NCI-H128 (cell line): ENCODE results near the gene FARS2.
"Not testable (repeated sequence)": the region's sequence is repeated elsewhere in the genome, so short reads cannot be mapped to it uniquely, and the experiment has no call there.

Source experiments
- DNase-seq: peaks from one replicate; lab custom pipeline; 2025; ENCODE audit not compliant: unreplicated experiment; lab: John Stamatoyannopoulos, UW

FARS2 gene

DNA sequence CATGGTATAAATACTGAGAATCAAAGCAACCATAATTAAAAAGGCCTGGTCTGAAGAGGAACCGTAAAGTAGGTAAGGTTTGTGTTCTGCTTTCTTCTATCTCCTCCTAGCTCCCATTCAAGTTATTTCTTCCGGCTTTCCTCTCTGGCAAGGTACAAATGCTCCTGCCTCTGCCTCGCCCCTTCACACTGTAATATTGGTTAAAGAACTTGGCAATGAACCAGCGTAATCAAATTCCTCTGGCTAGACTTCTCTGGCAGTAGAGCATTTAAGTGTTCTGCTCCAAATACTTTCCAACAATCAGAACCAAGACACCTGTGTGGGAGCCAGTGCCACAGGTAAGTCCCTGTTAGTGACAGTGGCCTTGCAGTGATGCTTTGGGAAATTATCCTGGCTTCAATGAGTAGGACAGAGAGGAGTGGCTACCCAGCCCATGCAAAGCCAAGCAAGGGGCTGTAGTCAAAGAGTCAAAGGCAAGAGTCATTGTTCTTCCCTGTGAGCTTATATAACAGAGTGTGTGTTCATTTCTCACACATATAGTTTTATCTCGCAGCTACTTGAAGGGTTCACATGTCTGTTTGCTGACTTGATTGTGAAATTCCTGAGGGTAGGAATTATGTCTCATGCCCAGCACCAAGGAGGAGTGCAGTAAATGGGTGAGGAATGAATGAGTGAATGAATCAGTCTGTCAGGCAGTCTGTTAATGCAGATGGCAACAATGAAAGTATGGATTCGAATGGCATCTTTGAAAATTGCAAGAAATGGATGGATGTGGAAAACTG, 416.1 kb downstream of the FARS2 start:
- DNase-seq, result no peak

DNA sequence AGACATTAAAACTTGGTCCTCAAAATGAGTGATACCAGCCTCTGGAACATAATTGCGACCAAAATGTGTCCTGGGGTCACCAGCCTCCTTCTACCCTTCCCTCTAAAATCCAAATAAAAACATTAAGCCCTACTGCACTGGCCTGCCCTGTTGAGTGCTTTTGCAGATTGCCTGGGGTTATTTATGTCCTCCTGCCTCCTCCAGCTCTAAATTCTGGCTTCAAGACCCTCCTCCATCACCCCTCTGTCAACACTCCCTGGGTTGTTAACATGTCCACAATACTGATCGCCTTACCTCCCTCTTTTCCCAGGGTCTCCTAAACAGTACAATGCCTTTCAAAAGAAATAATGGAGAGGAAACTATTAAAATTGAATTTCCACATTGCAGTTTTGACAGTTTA, 418.0 kb downstream of the FARS2 start:
- no peak for DNase-seq

DNA sequence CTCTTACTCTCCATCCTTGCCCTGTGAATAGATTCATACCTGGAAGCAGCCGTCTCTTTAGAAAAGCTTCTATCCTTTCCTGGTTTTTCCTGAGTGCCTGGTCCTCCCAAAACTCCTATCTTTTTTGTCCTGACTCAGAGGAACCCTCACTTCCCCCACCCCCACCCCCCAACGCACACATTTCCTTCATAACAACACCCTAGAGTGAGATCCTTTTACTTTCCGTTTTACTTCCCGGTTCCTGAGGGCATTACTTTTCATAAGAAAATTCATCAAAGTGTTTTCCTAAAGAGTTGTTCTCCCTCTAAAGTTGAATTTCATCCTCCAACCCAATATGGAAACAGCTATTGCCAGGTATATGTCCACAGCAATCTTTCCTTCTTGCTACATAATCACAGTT, 418.4 kb downstream of the FARS2 start:
- no peak for DNase-seq

DNA sequence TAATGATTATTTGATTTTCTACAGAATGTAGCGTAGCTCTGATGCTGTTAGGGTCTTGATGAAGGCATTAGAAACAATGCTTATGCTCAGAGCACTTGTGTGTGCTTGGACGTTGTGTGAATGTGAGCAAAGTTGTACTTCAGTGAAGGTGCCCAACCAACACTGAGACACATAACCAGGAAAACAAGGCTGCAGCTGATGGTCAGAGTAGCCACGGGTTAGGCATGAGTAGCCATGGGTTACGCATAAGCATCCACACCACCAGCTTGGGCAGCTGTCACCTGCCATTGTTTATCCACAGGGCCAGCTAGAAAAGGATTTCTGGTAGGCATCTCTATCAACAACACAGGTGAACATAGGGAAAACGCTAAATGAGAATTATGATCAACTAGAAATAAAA, 418.8 kb downstream of the FARS2 start:
- DNase-seq, result no peak

DNA sequence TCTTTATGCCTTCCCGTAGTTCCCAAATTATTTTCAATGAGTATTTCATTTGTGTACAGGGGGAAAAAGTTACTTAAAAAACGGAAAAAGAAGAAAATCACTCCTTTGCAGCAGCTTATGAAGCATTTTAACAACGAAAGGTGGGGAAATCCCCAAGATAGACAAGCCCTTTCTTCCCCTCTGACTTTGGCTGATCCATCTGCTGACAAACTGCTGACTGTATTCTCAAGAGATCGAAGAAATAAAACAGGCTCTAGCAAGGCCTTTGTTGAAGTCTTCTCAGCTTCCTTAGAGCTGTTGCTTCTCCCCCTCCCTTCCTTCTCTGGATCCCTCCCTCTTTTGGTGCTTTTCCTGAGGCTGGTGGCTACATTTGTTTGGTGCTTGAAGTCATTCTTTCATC, 420.2 kb downstream of the FARS2 start:
- no peak for DNase-seq

DNA sequence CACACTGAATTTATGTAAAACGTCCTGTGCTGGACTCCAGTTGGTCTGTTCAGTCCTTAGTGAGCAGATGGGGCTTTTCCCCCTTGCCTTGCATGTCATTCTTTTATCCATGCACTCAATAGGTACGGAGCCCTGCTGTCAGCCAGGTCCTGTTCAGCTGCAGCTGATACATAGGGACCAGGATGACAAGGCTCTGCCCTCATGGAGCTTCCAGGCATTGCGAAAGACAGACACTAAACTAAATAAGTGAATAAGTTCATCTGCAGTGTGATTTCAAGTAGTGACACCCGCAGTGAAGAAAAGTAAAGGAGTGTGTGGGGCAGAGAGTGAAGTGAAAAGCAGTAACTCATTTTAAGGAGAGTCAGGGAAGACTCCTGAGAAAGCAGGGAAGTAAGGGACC, 421.2 kb downstream of the FARS2 start:
- DNase-seq, result no peak

DNA sequence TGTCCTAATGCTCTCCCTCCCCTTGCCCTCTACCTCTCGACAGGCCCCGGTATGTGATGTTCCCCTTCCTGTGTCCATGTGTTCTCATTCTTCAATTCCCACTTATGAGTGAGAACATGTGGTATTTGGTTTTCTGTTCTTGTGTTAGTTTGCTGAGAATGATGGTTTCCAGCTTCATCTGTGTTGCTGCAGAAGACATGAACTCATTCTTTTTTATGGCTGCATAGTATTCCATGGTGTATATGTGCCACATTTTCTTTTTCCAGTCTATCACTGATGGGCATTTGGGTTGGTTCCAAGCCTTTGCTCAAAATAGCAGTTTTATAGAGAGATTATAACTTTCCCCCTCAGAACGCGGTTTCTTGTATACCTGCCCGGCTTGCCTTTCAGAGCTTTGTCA, 422.4 kb downstream of the FARS2 start:
- DNase-seq, result not testable (repeated sequence)

DNA sequence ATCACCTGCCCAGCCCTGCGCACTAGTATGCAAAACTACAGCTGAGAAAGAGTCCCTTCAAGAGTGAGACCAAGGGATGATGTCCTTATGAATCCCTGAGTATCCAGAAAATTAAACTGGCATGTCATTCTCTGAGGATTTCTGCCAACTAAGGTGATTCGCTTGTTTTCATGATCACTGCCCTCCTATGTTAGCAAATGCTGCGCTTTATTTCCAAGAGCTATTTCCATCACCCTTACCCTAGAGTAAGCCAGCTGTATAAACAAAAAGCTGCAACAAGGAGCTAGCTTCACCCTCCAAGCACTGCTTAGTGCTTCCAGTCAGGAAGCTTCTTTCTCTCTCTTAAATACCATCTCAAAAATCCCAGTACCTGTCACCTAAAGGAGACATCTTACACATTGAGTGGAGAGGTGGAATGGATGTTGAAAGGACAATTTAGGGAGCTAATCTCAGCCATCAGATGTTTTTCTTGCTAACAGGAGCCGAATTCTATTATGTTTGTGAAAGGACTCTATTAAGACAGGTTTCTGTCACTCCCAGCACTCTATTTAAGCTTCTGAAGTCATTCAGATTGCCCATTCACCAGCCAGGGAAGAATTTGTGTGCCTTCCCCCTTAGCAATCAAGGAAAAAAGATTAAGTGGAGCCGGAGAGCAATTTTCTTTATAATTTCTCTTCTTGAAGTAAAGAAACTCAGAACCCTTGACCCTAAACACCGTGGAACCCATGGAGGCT, 423.2 kb downstream of the FARS2 start:
- no peak for DNase-seq

DNA sequence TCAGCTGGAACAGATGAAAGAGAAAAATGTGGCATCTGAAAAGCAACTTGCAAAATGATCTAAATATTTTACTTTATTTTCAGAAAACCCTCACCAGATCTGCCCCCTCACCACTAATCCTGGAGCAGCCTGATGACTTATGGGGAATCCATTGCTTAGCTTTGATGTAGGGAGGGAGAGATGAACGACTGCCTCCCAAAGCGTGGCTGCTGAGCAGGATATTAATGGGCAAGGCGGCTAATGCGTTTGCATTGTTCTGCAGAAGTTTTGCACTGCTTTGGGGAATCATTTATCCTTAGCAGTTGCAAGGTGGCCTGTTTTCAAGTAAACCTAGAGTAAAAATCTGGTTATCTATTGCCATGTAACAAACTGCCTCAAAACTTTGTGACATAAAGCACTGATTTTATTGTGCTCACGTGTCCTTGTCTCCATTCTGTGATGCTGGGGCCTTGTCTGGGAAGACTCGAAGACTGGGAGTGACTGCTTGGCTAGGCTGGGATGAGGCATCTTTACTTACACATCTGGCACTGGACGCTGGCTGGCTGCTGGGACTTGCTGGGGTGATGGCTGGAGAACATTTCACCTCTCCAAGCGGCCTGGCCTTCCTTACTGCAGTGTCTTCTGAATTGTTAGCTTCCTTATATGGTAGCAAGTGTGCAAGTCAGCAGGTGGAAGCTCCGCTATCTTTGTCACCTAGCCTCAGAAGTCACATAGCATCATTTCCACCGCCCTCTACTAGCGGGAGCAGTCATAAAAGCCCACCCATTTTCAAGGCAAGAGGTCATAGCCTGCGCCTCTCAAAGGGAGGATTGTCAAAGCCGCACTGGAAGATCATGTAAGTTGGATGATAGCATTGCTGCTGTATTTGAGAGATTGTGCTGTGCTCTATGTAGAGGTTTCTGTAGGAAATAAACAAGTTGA, 432.2 kb downstream of the FARS2 start:
- DNase-seq, result no peak

DNA sequence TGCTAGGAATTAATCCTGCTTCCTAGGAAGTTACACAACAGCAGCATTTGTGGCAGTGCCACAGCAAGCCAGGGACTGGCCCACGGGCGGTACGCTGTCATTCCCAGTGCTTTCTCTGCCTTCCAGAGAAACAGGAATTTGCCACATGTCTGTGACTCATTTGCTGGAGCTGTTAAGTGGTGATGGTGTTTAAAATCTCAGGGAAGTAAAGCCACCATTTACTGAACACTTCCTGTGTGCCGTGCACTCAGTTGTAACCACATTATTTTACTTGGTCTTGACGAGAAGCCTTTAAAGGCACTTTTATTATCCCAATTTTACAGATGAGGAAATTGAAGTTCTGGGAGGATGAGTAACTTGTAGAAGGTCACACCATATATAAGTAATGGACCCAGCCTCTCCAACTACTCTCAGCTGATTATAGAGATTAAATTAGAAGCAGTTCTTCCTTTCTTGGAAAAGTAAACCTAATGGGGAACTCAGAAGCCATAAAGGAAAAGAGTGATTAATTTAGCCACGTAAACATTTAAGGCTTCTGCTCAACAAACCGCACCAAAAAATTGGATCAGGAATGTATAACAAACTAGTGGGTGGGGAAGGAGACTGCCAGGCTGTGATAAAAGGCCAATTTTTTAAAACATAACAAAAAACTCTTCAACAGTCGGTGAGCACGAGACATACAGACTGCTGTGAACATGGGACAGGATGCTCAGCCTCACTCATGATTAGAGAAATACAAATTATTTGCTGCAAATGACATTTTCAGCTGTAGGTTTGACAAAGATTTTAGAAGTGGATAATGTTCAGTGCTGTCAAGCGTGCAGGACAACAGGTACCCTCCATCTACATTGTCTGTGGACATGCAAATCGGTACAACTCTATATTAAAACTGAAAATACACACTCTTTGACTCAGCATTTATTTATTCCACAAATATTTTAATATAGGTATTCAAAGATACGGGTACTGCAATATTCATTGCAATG, 434.2 kb downstream of the FARS2 start:
- no peak for DNase-seq

DNA sequence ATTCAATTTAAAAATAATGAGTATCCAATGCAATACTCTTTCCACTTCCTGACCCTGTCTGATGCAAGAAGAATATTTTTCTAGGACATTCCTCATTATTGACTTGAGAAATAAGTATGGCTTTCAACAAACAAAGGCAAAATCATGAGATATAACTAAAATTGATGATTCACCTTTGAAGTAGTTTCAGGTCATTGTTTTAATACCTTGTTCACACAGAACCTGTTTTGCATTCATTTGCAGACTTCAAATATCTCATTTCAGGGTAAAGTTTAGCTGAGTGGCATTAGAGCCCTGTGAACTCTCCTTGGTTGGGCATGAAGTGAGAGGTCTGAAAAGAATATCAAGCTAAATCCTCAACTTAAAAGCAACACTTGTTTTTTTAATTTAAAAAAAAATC, 436.2 kb downstream of the FARS2 start:
- no peak for DNase-seq

DNA sequence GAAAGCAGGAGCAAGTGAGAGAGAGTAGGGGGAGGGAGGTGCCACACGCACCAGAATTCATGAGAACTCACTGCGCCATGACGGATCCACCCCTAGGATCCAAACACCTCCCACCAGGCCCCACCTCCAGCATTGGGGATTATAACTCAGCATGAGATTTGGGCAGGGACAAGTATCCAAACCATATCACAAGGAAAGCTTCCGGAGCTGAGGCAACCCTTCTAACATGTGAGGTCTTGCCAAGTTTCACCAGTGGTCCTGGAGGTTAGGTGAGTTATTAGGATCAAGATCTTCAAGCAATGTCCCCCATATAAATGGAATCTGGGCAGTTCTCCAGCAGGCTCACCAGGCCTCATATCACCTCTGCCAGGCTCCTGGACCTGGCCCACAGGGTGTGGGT, 437.0 kb downstream of the FARS2 start:
- DNase-seq, result no peak

DNA sequence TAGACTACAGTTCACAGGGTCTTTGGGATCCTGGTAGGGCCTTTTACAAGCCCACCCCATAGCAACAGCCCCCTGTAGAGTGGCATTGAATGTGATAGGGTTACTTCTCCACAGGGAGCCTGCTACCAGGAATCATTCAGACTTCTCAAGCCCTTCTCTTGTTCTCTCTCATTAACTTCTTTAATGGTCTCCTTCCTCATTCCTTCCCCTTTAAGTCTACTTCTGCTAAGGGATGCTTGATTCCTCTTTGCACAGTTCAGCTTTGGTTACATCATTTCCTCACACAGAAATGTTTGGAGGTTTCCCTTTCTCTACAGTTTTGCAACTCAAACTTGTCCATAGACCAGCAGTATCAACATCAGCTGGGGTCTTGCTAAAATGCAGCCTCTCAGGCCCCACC, 437.8 kb downstream of the FARS2 start:
- DNase-seq, result not testable (repeated sequence)

DNA sequence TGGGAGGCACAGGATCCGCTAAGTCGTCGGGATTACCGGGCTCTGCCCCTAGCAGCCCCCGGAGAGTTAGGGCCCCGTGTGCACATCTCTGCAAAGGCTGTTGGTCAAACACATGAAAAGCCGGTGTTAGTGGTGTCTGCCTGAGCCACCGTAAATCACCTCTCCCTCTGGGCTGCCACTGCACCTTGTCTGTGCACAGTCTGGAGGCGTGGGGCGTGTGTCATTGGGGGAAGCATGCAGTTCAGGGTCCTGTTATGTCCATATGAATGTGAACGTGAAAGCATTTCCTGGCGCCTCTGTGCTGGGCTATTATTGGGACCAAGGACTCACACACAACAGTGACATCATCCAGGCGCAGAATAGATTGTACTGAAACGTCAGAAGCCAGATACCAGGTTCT, 439.9 kb downstream of the FARS2 start:
- DNase-seq, result no peak

DNA sequence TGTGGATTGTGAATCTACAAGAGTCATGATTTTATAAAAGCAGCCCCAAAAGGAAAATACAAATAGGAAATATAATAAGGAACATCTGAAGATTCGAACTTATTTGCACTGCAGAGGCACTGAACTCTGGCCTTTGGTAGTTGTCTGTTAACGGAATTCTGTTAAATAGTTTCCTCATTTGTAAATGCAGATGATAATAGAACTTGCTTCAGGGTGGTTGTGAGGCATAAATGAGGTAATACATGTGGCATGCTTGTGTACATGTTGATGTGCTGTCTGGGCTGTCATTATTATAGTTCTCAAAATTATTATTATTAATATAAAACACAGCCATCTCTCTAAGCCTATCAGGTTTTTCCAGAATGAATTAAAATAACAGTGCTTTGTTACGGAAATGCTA, 443.4 kb downstream of the FARS2 start:
- no peak for DNase-seq

DNA sequence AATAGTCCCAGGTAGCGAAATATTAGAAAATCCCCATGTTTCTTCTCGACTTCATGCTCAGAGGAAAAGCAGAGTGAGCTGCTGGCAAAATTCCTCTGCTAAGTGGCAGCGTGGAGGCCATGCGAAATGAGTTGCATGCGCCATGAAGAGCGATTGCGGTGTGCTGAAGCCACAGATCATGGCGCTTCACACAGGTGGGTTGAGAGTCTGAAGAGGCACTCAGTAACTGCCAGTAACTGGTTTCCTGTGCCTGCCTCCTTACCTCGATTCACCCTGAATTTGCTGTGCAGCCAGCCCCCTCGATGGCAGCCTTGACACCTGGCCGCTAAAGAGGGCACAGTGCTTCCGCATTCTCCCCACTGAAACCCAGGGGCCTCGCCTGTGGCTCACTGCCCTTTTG, 443.9 kb downstream of the FARS2 start:
- DNase-seq, result no peak

DNA sequence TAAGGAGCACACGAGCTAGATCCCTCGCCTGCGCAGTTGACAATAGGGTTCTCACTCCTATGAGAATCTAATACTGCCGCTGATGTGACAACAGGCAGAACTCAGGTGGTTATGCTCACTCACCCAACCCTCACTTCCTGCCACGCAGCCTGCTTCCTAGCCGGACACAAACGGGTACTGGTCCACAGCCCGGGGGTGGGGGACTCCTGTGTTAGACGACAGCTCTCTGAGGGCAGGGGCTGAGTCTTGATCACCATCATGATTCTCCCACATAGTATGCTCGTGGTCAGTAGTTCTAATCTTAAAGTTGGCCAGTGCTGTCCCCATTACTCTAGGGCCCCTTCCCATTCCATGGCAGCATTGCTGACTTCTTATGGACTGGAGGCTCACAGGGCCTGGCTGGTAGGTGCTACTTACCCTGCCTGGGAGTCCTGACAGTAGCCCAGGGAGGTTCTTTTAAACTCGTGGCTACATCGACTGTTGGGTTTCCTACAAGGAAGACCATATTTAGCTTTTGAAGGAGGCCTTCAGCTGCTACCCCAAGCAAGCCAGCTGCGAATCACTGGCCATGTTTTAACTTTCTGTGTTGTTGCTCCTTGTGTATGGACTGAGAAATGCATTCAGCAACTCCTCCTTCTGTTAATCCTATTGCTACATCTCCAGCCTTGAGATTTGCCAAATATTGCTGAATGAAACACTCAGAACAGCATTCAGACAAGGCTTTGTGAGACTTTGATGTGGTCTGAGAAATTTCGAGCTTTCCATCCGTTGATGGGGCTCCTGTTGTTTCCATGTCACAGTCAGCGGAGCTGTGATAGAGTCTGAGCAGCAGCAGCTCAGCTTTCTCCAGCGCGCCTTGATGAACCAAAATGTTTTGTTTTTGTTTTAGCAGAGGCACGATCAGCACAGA, 445.1 kb downstream of the FARS2 start:
- DNase-seq, result no peak

DNA sequence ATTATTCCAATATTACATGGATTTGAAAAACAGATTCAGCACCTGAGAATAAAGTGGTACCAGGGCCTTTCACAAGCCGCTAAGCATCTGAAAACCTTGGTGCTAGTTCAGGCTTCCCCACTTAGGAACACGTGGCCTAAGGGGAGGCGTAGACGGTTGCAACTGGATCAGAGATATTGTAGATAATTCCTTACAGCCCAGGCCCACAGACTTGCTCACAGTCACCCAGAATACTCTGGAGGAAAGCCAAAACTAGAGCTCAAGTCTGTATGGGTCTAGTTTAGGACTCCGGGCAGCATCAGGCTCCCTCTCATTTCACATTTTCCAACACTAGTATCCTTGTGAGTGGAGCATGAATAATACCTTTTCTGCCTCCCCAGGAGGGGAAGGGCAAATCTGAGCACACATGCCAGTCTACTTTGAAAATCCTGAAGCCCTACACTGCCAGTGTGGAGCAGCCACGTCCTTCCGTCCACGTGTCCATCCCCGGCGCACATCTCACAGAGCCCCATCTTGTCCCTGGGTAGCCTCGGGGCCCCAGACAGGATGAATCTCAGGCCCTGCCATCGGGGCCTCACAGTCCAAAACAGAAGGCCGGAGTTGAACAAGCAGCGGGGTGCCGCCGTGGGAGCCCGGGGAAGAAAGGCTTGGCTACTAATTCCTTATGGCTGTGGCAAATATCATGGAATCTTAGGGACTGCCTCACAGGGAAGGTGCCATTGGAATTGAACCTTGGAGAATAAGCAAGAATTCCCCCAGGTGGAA, 446.1 kb downstream of the FARS2 start:
- no peak for DNase-seq

DNA sequence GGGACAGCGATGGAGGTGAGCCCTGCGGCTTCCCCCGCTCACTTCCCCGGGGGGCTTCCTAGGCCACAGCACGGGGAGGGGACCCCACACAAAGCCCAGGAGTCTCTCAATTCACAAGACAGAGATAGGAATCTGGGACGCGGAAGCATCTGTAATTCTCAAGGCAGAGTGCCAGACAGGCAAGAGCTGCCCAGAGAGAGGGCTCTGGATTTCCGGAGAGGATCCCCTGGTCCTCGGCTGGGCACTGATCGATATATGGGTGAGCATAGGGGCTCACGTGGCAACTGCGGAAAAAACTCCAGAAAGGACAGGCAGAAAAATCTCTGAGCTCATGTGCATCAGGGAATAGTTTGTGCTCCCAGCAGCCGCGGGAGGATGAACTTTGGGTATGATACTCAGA, 449.2 kb downstream of the FARS2 start:
- no peak for DNase-seq
